Activated CD8-positive, alpha-beta memory T cell treated with anti-CD3 and anti-CD28 coated beads, Interleukin-2, amount 50 U/mL, for 4 hours (primary cell): ENCODE measurements around the gene LGR6.
A peak's percentile ranks its signal among the peaks of the same experiment; 100 is the strongest.
"Not testable (repeated sequence)": the region's sequence is repeated elsewhere in the genome, so short reads cannot be mapped to it uniquely, and the experiment has no call there.

ENCODE experiments used
- DNase-seq: peaks from one replicate; pipeline ENCODE4 v3.0.0-alpha.2; 2020

LGR6 gene

DNA sequence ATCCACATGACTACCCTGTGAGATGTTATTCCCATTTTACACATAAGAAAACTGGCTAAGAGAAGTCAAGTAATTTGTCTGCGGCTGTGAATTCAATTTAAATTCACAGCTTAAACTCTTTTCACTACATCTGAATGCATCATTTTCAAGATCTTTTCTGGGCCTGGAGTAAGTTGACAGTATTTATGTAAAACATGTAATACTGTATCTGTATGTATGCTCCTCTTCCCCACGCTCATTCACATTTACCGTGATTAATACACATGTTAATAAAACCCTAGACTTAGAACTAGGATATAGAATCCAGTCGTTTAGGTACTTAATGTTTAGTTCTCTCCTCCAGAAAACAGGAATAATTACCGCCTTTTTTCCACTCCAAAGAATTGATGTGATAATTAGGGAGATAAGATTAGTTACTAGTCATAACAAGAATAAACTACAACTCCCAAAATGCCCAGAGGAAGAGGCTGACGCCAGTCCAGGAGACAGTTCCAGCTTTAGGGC lies 154.5 kb downstream of the LGR6 start:
- DNase-seq, result no peak

DNA sequence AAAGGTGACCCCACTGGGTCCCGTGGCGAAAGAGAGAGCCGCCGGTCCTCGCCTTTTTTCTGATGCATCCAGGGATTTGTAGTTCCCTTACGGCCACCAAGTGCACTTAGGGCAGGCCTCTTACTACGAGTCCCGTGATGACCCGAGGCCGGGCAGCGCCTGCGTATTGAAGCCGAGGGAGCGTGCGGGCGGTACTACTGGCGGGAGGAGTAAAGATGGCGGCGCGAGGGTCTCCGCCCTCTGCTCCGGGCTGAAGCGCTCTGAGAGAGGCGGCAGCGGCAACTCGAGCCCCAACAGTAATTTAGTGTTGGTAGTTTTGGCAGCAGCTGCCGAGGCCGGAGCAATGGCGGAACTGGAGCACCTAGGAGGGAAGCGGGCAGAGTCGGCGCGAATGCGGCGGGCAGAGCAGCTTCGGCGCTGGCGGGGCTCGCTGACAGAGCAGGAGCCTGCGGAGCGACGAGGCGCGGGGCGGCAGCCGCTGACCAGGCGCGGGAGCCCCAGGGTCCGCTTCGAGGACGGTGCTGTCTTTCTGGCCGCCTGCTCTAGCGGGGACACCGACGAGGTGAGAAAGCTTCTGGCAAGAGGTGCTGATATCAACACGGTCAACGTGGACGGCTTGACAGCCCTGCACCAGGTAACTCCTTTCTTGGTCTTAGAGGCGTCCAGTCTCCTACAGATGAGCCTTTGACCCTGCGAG lies 155.1 kb downstream of the LGR6 start, which contains the start of gene PPP1R12B:
TSS of gene PPP1R12B (plus strand) at position 191 of the 697 bp plus-strand sequence. CDS start at position 344, 153 bp downstream.
- peak; percentile 92 for DNase-seq

DNA sequence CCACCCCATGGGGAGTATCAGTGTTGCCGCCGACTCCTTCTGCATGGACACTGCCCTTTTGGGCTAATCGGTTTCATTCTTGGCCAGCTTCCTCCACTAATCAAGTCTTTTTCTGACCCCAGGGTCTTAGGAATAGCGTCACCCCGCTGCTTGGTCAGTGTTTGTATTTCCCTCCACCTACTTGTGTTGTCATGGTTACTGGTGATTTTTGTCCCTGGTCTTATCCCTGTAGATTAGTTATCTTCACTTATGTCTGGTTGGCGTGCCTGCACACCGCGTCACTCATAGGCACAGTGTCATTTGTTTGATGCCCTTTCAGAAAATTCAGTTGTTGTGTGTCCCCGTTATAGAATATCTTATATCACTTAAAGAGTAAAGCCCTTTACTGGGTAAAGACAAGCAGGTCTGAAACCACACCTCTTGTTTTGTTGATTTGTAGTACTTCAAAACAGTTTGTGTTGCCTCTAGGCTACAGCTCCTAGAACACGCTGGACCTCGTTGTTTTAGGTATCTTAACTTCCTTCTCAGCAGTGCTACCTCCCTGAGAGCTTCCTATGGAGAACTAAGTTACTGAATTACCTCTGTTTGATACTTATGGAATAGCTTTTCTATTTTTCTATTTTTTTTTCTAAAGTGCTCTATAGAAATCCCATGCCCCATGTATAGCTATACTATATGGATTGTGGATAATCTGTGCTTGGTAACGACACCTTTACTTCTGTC lies 155.8 kb downstream of the LGR6 start:
- no peak for DNase-seq

DNA sequence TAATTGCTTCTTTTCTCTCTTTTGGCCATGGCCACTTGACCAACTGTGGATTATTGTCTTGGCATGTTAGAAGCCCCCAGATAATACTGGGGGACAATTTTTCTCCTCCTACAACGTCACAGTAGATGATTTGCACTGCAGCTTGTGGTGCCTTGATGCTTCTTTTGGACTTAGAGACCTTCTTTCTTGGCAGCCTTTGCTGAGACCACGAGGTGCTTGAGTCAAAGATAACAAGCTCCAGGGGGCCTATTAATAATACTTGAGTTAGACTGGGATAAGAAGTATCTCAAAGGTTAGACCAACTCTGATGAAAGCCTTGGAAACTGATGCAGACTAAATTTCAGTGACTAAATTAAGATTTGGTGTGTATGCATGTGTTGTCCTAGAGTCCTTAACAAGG lies 158.1 kb downstream of the LGR6 start:
- no peak for DNase-seq

DNA sequence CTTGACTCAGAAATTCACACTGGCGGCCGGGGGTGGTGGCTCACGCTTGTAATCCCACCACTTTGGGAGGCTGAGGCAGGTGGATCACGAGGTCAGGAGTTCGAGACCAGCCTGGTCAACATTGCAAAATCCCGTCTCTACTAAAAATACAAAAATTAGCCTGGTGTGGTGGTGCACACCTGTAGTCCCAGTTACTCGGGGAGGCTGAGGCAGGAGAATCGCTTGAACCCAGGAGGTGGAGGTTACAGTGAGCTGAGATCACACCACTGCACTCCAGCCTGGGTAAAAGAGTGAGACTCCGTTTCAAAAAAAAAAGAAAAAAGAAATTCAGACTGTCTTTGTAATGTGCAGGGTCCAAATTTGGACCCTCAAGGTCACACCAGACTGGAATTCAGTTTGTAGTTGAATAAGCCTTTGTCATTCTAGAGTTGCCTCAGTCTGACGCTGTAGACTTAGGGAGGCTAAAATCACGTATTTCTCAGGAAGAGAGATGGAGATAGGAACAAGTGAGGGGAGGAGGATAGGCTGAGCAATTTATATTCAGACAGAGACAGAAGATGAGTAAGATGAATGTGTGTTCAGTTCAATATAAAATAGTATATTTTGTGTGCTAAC lies 159.1 kb downstream of the LGR6 start:
- DNase-seq, result not testable (repeated sequence)

GRCh38 chr1:202355944-202356553 lies 162.4 kb downstream of the LGR6 start:
- no peak for DNase-seq

GRCh38 chr1:202357506-202357905 lies 163.9 kb downstream of the LGR6 start:
- no peak for DNase-seq

DNA sequence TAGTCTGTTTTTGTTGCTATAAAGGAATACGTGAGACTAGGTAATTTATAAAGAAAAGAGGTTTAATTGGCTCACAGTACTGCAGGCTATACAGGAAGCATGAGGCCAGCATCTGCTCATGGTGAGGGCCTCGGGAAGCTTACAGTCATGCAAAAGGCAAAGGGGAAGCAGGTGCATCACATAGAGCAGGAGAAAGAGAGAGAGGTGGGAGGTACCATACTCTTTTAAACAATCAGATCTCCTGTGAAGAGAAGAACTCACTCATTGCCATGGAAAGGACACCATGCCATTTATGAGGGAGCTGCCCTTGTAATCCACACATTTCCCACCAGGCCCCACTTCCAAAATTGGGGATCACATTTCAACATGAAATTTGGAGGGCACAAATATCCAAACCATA lies 167.6 kb downstream of the LGR6 start:
- DNase-seq, result no peak

GRCh38 chr1:202361701-202362100 lies 168.1 kb downstream of the LGR6 start:
- no peak for DNase-seq

DNA sequence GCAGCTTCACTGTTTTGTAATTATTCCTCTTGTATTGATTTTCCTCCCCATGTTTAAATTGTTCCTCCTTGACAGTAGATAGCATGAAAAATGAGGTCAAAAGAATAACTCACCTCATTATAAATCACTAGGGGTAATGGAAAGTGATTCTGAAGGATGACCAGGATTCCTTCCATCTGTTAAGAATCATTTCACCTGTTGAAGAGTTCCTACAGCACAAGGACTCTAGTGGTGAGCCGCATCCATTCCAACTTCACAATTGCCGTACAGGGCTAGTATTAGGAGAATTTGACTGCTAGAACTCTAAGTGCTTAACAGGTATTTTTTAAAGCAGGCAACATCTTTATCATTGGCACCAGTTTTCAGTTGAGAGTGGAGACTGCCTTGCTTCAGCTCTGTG lies 168.6 kb downstream of the LGR6 start:
- no peak for DNase-seq

DNA sequence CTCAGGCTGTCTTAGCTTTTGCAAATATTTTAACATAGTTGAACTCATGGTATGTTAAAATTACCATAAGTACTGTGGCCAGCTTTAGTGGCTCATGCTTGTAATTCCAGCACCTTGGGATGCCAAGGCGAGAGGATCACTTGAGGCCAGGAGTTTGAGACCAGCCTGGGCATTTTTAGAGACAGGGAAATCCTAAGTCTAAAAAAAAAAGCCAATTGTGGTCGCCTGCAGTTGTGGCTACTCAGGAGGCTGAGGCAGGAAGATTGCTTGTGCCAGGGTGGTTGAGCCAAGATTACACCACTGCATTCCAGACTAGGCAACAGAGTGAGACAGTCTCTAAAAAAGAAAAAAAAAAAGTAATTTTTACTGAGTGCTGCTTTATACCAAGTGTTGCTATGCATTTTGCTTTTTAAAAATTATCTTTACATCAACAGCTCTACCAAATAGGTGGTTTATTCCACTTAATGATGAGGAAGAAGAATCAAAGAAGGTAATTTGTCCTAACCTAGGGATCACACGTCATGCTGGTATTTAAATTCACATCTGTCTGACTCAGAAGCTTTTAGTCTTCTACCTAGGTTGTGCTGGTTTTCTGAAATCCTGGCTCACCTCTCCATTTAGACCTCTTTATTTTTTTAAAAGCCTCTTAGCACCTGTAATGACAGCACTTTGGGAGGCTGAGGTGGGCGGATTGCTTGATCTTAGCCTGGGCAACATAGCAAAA lies 171.7 kb downstream of the LGR6 start:
- no peak for DNase-seq

DNA sequence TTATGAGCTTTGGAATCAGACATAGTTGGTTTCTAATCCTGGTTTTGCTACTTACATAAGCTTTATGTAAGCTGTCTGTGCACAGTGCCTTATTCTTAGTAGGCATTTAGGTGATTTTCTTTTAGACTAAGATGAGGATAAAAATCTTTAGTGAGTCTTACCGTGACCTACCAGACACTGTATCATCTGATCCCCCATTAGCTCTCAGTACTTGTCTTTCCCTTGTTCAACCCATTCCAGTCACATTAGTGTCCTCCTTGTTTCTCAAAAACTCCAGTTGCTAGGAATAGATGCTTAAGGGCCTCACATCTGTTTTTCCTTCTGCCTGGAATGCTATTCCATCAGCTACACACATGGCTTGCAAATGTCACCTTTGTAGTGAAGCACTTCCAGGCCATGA lies 173.7 kb downstream of the LGR6 start:
- DNase-seq, result no peak
